Measurements from ENCODE around the gene CRYL1. TPM values are rescaled to one million over a fixed set of nuclear protein-coding genes. Genes with fewer than 3 reads are reported as not detected.

CRYL1 gene
- total and polyA plus RNA-seq, 3 experiments from 2014 or later, result 7.2 to 36.1 (median 7.8) TPM

DNA sequence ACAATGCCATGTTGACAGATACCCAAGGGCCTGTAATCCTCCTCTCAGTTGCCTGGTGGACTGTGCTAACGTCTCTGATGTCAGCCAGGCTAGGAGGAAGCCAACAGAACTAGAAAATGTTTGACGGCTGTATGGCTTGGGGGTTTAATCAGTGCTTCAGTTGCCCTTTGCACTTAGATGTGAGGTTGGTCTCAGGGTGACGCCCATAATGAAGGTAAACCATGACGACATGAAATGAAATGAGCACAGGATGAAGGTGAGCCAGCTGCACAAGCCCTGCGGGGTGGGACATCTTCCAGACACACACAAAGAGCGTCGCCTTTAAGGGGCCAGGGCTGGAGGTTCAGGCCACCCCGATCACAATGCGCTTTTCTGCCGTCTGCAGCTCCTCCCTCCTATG lies 127.2 kb downstream of the CRYL1 start:
- Histone ChIP-seq H3K27ac (ENCODE audit: low read depth, low read length) (no peak overlapping the region), H3K36me3 (ENCODE audit: insufficient read depth, low read length) (no peaks in the 10 kb centered on the region), H3K4me1 (ENCODE audit: insufficient read depth, low read length) (peaks cover 7% of the 10 kb centered on the region), H3K9me3 (ENCODE audit: low read length) (no peaks in the 10 kb centered on the region), H3K4me3 (ENCODE audit: low read length) (no peak overlapping the region), H3K27me3 (ENCODE audit: insufficient read depth, low read length, poor library complexity, severe bottlenecking) (no peaks in the 10 kb centered on the region)
- Mint-ChIP-seq H3K36me3 (peaks cover 4 to 18% (median 7%) of the 10 kb centered on the region in 3 donors), H3K27me3 (peaks cover 0 to 4% of the 10 kb centered on the region in 2 donors), H3K4me3 (no peak overlapping the region), H3K4me1 (peaks cover 2 to 6% (median 3%) of the 10 kb centered on the region in 3 donors), H3K9me3 (no peaks in the 10 kb centered on the region), H3K27ac (no peak overlapping the region)
- DNase-seq, result no peak
- POLR2A ChIA-PET, result no interaction called here
- CTCF ChIA-PET, result no interaction called here

DNA sequence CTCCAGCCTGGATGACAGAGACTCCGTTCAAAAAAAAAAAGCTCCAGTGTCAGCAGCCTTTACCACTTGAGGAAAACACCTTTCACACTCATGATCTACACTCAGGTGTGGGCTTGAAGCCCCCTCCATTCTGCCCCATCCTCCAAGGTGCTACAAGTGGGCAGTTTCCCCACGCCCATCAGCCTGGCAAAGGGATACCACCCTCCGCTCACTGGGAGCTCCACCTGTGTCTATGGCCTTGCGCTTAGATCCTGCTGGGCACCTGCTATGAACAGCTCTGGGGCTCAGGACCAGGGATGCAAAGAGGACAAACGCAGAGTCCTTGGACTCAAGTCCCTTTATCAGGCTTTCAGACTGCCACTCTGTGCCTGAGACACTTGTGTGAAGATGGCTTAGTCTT lies 127.8 kb downstream of the CRYL1 start:
- DNase-seq, result no peak
- Histone ChIP-seq H3K27me3 (ENCODE audit: insufficient read depth, low read length, poor library complexity, severe bottlenecking) (no peaks in the 10 kb centered on the region), H3K27ac (ENCODE audit: low read depth, low read length) (no peak overlapping the region), H3K9me3 (ENCODE audit: low read length) (no peaks in the 10 kb centered on the region), H3K4me3 (ENCODE audit: low read length) (no peak overlapping the region), H3K4me1 (ENCODE audit: insufficient read depth, low read length) (peaks cover 7% of the 10 kb centered on the region), H3K36me3 (ENCODE audit: insufficient read depth, low read length) (no peaks in the 10 kb centered on the region)
- Mint-ChIP-seq H3K4me1 (peaks cover 2 to 6% (median 3%) of the 10 kb centered on the region in 3 donors), H3K27ac (no peak overlapping the region), H3K27me3 (peaks cover 0 to 4% of the 10 kb centered on the region in 2 donors), H3K9me3 (no peaks in the 10 kb centered on the region), H3K4me3 (no peak overlapping the region), H3K36me3 (peaks cover 0 to 18% (median 4%) of the 10 kb centered on the region in 3 donors)
- ChIA-PET POLR2A (no interaction called here), CTCF (interaction anchor here (1.2 kb wide), 1 partner anchor 14 kb away, joined by 3 read pairs; no protein-coding TSS in a partner anchor)

DNA sequence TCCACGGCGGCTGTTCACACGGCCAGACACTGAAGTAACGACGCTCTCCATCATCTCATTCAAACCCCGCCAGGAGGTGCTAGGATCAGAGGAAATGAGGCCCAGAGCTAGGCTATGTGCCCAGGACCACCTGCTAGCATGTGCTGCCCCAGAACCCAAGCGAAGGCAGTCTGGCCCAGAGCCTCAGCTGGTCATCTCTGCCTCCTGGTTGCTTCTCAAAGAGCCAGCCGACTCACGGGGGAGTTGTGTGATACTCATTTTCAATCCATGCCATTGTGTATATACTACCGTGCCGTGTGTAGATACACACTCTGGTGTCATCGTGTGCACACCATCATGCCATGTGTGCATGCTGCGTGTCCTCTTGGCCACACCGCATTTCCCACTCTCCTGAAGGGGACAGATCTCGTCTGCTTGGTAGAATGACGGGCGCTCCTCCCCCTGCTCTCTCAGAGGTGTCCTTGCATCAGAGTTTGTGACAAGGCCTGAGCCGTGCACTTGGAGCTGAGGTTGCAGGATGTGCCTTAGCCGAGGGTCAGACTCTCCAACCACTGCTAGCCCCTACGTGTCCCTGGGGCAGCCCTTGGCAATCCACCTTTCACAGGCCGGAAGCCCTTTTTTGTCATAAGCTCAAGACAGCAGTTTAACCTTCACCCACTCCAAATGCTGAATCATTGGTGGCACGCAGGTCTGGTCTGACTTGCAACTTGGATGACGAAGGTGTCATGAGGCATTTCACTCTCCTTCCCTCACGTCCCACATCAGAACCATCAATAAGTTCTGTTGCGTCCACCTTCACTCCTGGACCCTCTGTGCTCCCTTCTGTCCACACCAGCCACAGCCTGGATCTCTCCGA lies 130.4 kb downstream of the CRYL1 start:
- no peak for DNase-seq
- POLR2A ChIA-PET, result interaction anchor here (0.6 kb wide), 1 partner anchor 408 kb away, joined by 10 read pairs; no protein-coding TSS in a partner anchor

DNA sequence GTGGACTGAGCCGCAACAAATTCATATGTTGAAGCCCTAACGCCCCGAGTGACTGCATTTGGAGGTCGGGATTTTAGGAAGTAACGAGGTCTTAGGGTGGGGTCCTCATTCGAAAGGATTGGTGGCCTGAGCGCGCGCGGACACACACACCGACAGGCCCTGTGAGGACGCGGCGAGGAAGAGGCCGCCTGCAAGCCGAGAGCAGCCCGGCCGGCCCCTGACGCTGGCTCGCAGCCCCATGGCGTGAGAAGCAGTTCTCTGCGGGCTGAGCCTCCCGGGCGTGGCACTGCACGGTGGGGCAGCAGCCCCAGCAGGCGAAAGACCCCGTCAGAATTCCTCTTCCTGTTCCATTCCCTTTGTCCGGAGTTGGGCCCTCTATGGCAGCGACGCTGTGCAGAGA lies 131.2 kb downstream of the CRYL1 start:
- Mint-ChIP-seq H3K27ac (no peak overlapping the region), H3K4me3 (no peak overlapping the region), H3K4me1 (no peaks in the 10 kb centered on the region), H3K9me3 (no peaks in the 10 kb centered on the region), H3K27me3 (no peaks in the 10 kb centered on the region), H3K36me3 (peaks cover 0 to 14% (median 2%) of the 10 kb centered on the region in 3 donors)
- no peaks in the 10 kb centered on the region for H3K4me1 ChIP-seq (ENCODE audit: insufficient read depth, low read length)
- ChIA-PET POLR2A (interaction anchor here (0.6 kb wide), 1 partner anchor 407 kb away, joined by 10 read pairs; no protein-coding TSS in a partner anchor), CTCF (no interaction called here)
- no peaks in the 10 kb centered on the region for H3K9me3 ChIP-seq (ENCODE audit: low read length)
- no peak overlapping the region for H3K27ac ChIP-seq (ENCODE audit: low read depth, low read length)
- no peaks in the 10 kb centered on the region for H3K36me3 ChIP-seq (ENCODE audit: insufficient read depth, low read length)
- H3K4me3 ChIP-seq (ENCODE audit: low read length), result no peak overlapping the region
- H3K27me3 ChIP-seq (ENCODE audit: insufficient read depth, low read length, poor library complexity, severe bottlenecking), result no peaks in the 10 kb centered on the region
- no peak for DNase-seq

More for the DNA sequence above, 130.4 kb downstream of the CRYL1 start:
- H3K27ac ChIP-seq (ENCODE audit: low read depth, low read length), result no peak overlapping the region
- H3K36me3 ChIP-seq (ENCODE audit: insufficient read depth, low read length), result no peaks in the 10 kb centered on the region
- H3K9me3 ChIP-seq (ENCODE audit: low read length), result no peaks in the 10 kb centered on the region
- peaks cover 0 to 16% (median 4%) of the 10 kb centered on the region in 3 donors for H3K36me3 Mint-ChIP-seq
- no peak overlapping the region for H3K4me3 Mint-ChIP-seq
- H3K4me3 ChIP-seq (ENCODE audit: low read length), result no peak overlapping the region
- H3K4me1 ChIP-seq (ENCODE audit: insufficient read depth, low read length), result no peaks in the 10 kb centered on the region
- peak overlapping the region in 1 of 8 donors; percentile 31 for H3K27ac Mint-ChIP-seq
- no peaks in the 10 kb centered on the region for H3K9me3 Mint-ChIP-seq
- H3K4me1 Mint-ChIP-seq, result no peaks in the 10 kb centered on the region
- CTCF ChIA-PET, result no interaction called here
- no peaks in the 10 kb centered on the region for H3K27me3 ChIP-seq (ENCODE audit: insufficient read depth, low read length, poor library complexity, severe bottlenecking)
- peaks cover 0 to 4% of the 10 kb centered on the region in 2 donors for H3K27me3 Mint-ChIP-seq

DNA sequence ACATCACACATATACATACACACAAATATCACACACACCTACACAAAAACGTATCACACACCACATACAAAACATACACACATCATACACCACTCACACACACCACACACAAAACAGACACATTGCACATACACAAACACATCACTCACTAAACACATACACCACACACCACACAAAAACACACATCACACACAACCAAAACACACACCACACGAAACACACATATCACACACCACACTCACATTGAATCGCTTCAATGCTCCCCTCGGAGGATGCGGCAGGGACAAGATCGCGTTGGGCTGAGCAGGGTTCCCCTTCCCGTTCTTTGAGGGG lies 131.5 kb downstream of the CRYL1 start:
- H3K36me3 Mint-ChIP-seq, result peaks cover 0 to 14% (median 2%) of the 10 kb centered on the region in 3 donors
- no peaks in the 10 kb centered on the region for H3K9me3 Mint-ChIP-seq
- H3K4me3 ChIP-seq (ENCODE audit: low read length), result no peak overlapping the region
- H3K27ac ChIP-seq (ENCODE audit: low read depth, low read length), result no peak overlapping the region
- no peaks in the 10 kb centered on the region for H3K27me3 ChIP-seq (ENCODE audit: insufficient read depth, low read length, poor library complexity, severe bottlenecking)
- no peaks in the 10 kb centered on the region for H3K4me1 Mint-ChIP-seq
- no peaks in the 10 kb centered on the region for H3K9me3 ChIP-seq (ENCODE audit: low read length)
- ChIA-PET CTCF (no interaction called here), POLR2A (no interaction called here)
- no peaks in the 10 kb centered on the region for H3K27me3 Mint-ChIP-seq
- H3K4me1 ChIP-seq (ENCODE audit: insufficient read depth, low read length), result no peaks in the 10 kb centered on the region
- no peaks in the 10 kb centered on the region for H3K36me3 ChIP-seq (ENCODE audit: insufficient read depth, low read length)
- no peak overlapping the region for H3K4me3 Mint-ChIP-seq
- DNase-seq, result no peak
- H3K27ac Mint-ChIP-seq, result no peak overlapping the region

GRCh38 chr13:20393273-20394168 lies 132.1 kb downstream of the CRYL1 start:
- H3K4me1 ChIP-seq (ENCODE audit: insufficient read depth, low read length), result no peaks in the 10 kb centered on the region
- H3K36me3 Mint-ChIP-seq, result peaks cover 0 to 14% (median 2%) of the 10 kb centered on the region in 3 donors
- H3K9me3 Mint-ChIP-seq, result no peaks in the 10 kb centered on the region
- H3K9me3 ChIP-seq (ENCODE audit: low read length), result no peaks in the 10 kb centered on the region
- POLR2A ChIA-PET, result no interaction called here
- H3K27ac Mint-ChIP-seq, result no peak overlapping the region
- no peaks in the 10 kb centered on the region for H3K27me3 ChIP-seq (ENCODE audit: insufficient read depth, low read length, poor library complexity, severe bottlenecking)
- no peak overlapping the region for H3K4me3 Mint-ChIP-seq
- no peak overlapping the region for H3K27ac ChIP-seq (ENCODE audit: low read depth, low read length)
- no peak for DNase-seq
- H3K4me3 ChIP-seq (ENCODE audit: low read length), result no peak overlapping the region
- CTCF ChIA-PET, result no interaction called here
- no peaks in the 10 kb centered on the region for H3K27me3 Mint-ChIP-seq
- no peaks in the 10 kb centered on the region for H3K36me3 ChIP-seq (ENCODE audit: insufficient read depth, low read length)
- H3K4me1 Mint-ChIP-seq, result no peaks in the 10 kb centered on the region

DNA sequence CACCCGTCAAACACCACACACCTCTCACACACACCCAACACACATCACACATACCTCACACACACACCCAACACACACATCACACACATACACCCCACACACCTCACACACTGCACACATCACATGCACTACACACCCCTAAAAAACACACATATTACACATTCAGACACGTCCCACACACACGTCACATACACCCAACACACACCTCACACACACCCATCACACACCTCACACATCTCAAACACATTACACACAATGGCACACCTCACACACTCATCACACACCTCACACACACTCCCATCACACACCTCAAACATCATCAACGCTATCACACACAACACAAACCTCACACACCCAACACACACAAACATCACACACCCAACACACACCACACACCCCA lies 133.1 kb downstream of the CRYL1 start:
- ChIA-PET POLR2A (no interaction called here), CTCF (no interaction called here)
- H3K9me3 ChIP-seq (ENCODE audit: low read length), result no peaks in the 10 kb centered on the region
- H3K4me1 Mint-ChIP-seq, result no peaks in the 10 kb centered on the region
- H3K27me3 ChIP-seq (ENCODE audit: insufficient read depth, low read length, poor library complexity, severe bottlenecking), result no peaks in the 10 kb centered on the region
- H3K36me3 Mint-ChIP-seq, result peaks cover 0 to 9% (median 2%) of the 10 kb centered on the region in 3 donors
- no peaks in the 10 kb centered on the region for H3K27me3 Mint-ChIP-seq
- H3K4me1 ChIP-seq (ENCODE audit: insufficient read depth, low read length), result no peaks in the 10 kb centered on the region
- no peaks in the 10 kb centered on the region for H3K9me3 Mint-ChIP-seq
- H3K4me3 ChIP-seq (ENCODE audit: low read length), result no peak overlapping the region
- no peak overlapping the region for H3K27ac ChIP-seq (ENCODE audit: low read depth, low read length)
- no peak for DNase-seq
- no peak overlapping the region for H3K4me3 Mint-ChIP-seq
- no peaks in the 10 kb centered on the region for H3K36me3 ChIP-seq (ENCODE audit: insufficient read depth, low read length)
- H3K27ac Mint-ChIP-seq, result no peak overlapping the region

All from CD8-positive, alpha-beta memory T cell (primary cell).